Activated T-cell treated with anti-CD3 and anti-CD28 coated beads for 24 hours (primary cell): ENCODE measurements around the gene CLEC4E.
"Not testable (repeated sequence)": the region's sequence is repeated elsewhere in the genome, so short reads cannot be mapped to it uniquely, and the experiment has no call there.

Experiments used
- DNase-seq: peaks from one replicate; pipeline ENCODE4 v3.0.0-alpha.2; 2020; ENCODE audit warnings: low read depth

Gene CLEC4E

DNA sequence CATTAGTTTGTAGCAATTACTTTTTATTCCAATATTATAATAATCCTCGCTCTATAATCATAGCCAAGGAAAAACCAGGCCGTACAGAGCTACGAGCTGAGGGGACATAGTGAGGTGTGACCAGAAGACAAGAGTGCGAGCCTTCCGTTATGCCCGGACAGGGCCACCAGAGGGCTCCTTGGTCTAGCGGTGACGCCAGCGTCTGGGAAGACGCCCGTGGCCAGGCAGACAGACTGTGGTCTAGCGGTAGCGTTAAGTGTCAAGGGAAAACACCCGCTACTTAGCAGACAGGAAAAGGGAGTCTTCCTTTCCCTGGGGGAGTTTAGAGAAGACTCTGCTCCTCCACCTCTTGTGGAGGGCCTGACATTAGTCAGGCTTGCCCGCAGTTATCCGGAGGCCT is 2.9 kb downstream of the CLEC4E start:
- DNase-seq: not testable (repeated sequence)

- no peak for DNase-seq
These were observed 8.7 kb downstream of the CLEC4E start for GRCh38 chr12:8532045-8532444.

GRCh38 chr12:8527250-8528130 is 13.2 kb downstream of the CLEC4E start:
- DNase-seq: no peak

DNA sequence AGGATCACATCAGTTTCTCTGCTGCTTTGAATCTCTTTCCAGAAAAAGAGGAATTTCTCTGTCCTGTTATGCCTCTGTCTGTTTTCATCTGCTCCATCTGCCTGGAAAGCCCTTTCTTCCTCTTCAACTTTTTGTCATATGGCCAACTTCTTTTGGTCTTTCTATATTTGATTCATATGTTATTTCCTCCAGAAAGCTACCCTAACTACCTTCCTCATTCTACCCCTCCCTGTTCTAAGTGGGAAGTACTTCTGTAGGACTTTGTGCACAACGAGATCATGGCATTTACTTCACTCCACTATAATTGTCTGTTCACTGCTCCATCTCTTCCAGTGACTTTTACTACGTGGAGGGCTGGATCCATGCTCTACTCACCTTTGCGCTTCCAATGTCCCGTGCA is 21.5 kb downstream of the CLEC4E start:
- DNase-seq: no peak

GRCh38 chr12:8517971-8518370 is 22.7 kb downstream of the CLEC4E start:
- DNase-seq: no peak

GRCh38 chr12:8513256-8513655 is 27.4 kb downstream of the CLEC4E start, which contains the start of gene CLEC4D:
Gene CLEC4D (plus strand): TSS chr12:8513503. CDS start chr12:8513733, 230 bp downstream.
- no peak for DNase-seq

DNA sequence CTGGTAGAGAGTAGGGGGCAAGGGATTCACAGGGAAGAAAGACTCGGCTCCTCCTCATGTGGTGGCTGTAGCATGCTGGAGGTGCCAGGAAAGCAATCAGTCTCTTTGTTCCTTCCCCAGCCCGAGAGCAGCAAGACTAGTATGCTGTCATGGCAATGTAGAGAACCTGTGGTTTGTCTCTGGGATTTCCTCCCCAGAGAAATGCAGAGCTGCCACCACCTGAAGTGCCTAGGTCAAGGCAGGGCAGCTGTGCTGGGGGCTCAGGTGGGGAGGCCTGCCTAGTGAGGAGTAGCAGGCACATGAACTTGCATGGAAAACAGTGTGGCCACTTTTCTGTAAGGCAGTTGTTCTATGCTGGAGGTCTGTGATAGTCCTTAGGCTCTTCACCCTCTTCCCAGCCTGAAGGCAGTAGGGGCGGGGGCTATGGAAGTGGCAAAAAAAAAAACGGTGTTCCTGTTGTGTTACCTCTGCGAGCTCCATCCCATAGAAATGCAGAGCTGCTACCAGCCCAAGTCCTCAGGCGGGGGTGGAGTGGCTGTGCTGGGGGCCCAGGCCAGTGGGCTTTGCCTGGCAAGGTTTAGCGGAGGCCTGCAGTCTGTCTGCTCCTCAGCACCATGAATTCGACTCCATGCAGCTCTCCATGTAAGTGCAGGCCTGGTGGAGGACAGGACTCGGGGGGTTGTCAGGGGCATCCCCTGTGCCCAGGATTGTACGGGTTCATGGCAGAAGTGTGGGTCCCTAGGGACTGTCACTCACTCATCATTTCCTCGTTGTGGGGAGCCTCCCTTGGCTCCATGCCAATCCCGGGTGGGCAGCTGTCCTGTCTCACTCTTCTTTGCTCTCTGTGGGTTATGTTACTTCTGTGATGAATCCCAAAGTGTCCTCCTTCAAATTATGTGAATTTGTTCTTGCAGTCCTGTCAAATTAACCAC is 31.5 kb downstream of the CLEC4E start:
- no peak for DNase-seq

- no peak for DNase-seq
These were observed 32.5 kb downstream of the CLEC4E start for GRCh38 chr12:8508223-8508622.

- no peak for DNase-seq
These were observed 33.1 kb downstream of the CLEC4E start for GRCh38 chr12:8507596-8507995.

DNA sequence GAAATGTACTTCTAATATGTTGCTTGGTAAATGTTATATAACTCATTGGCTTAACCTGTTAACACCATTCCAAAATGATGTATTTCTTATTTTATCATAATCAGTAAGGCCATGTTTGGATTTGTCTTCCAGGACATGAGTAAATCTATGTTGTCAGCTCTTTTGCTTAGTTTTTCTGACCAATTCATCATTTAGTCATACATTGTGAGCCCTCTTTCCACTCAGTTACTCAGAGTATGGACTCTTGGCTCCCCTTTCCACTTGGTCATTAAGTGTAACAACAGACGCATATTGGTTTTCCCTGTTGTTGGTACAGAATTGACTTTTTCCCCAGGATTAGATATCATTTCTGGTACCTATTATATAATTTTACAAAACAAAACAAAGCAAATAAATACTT is 36.4 kb downstream of the CLEC4E start:
- DNase-seq: no peak

DNA sequence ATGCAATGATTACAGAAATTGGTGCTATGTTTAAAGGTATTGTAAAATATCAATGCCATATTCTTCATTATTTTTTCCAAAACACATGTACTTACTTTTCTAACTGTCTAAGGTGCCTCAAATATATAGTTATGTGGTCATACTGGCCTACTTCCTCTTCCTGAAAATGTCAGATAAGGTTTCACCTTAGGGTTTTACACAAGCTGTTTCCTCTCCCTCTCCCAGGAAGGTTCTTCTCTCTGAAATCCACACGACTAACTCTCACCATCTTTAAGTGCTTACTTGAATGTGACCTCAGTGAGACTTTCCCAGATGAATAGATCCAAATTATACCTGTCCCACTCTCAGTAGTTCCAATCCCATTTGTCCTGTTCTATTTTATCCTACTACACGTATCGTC is 39.0 kb downstream of the CLEC4E start:
- DNase-seq: no peak

DNA sequence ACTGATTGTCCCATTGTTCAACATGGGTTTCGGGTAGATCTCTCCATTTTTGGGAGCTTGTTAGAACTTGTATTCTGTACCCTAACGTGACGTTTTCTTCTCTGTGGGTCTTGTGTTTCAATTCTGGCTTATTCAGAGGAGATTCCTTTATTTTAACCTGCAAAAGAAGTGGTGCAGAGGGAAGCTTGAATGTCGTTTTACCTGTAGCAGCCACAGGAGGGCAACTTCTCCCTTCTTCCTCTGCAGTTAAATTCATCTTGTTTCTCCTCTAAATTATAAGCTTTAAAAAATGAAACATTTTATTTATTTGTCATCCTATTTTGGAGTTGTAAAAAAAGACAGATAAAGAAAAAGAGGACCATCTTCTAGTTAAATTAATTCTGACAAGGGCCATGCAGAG is 41.1 kb downstream of the CLEC4E start:
- no peak for DNase-seq

- not testable (repeated sequence) for DNase-seq
These were observed 44.6 kb downstream of the CLEC4E start for GRCh38 chr12:8496074-8496473.

GRCh38 chr12:8495671-8496070 is 45.0 kb downstream of the CLEC4E start:
- not testable (repeated sequence) for DNase-seq

DNA sequence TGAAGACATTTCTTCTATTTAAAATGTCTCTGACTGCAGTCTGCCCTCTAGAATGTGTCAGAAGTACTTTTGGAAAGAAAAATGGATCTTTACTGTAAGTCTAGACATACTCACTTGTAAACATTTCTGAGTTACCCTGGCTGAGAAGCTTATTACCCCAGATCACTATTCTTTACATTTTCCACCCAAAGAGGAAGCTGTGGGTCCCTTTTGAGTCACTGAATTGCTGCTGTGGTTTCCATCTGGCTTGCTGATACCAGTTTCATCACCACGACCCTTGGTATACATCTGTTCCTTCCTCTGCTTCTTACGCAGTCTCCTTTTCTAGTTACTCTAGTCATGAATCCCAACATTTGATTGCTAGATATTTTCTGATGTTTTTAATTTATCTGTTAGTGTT is 47.6 kb downstream of the CLEC4E start:
- DNase-seq: peak; percentile 53

DNA sequence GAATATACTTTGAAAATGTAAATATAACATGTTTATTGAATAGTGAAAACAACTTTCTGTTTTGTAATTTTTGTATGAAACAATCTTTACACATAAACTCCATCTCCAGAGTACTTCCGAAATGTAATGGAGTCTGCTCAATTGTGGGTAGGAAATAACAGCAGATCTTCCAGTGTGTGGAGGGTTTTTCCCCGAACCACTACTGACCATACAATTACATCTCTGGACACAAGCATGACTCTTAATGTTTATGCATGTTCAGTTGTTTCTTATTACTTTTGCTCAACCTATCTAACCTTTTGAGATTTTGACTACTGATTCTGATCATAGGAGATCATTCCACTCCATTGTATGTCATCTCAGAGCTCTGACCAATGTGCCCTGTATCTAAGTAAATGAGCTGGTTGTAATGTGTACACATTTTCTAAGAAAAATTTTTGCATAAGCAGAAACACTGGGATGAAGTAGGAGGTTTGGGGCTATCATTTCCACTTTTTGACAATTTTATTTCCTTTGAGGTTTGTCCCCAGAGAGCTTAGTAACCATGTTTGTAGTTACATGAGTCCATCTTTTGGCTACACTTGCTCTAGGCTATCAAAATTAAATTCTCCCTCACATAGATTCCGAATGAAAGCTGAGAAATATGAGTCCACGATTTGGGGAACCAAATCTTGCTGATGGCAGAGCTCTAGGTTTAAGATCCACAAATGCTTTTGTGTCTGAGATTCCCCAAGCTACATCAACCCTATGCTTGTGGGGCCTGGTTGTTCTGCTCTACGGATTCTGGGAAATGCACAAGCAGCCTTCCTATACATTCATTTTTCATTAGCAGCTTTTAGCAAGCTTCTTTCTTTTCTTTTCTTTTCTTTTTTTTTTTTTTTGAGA is 48.8 kb downstream of the CLEC4E start:
- DNase-seq: no peak
